GM19240 (cell line): Measurements from ENCODE around the gene OFD1.
A peak's percentile ranks its signal among the peaks of the same experiment; 100 is the strongest.

Source experiments
- DNase-seq: peaks from one replicate; pipeline ENCODE4 v3.0.0; 2011; ENCODE audit warnings: low spot score; ENCODE audit not compliant: insufficient read length

The OFD1 gene

DNA sequence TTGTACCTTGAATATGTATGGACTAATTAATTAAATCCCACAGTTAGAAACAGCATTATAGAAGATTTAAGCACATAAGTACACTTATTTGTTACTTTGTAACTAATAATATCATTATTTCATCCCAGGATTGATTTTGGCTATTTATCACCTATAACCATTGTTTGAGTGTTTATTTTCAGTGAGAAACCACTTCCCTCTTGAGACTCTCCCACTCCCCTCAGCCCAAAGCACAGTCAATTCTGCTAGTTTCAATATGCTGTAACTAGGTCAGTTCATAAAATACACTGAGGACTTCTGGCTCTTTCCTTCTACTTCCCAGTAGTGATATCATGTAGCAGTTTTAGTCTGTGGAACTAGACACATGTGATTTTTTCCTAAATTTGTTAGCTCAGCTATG is 16.3 kb downstream of the OFD1 start:
- DNase-seq, result no peak

DNA sequence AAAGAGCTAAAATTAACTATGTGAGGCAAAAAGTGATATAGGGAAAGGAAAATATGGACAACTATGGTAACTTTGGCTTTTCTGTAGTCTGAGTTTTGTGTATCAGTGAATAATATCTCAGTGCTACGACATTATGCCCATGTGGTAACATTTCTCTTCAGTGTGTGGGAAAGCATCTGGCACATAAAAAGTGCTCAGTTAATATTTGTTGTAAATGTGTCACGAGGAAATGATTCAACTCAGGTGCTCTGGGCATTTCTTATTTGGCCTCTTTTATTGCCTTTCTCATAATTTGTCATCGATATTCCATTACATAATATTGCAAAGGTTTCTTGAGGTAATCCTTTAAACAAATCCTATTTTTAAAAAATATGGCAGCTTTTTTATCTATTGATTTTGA is 17.6 kb downstream of the OFD1 start:
- no peak for DNase-seq

DNA sequence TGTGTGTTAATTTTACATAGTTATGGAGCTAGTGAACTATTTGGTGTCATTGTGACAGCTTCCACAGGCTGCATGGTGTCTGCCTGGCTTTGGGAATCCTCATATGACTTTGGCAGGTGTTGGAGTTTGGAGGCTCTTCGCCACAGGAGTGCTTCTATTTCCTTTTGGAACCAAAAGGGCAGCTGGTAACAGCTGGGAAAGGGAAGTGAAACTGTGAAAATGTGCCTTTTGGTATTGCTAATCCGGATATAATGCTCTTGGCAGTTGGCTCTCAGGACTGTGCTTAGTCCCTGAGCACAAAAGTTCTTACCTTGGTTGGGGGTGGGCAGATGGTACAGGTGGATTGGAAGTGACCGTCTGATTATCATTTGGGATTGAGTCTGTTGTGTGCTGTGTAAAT is 18.1 kb downstream of the OFD1 start:
- DNase-seq, result no peak

GRCh38 chrX:13754765-13755164 is 20.2 kb downstream of the OFD1 start:
- DNase-seq, result no peak

DNA sequence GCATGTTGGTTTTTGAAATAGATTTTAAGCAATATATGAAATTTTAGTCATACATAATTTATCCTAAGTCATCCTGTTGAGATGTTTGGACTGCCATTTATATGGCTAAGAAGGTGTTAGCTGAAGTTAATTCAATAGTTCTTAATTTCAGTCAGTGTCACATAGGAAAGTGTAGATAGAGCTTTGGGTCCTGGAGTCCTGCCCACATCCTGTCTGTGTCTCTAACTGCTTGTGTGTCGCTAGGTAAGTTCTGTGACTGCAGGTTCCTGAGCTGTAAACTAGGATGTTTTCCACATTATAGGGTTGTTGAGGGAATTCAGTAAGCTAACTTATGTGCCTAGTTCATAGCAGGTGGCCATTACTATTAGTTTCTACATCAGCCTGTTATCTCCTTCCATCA is 20.7 kb downstream of the OFD1 start:
- DNase-seq, result no peak

- DNase-seq, result no peak
Measured at GRCh38 chrX:13756381-13756780, 21.8 kb downstream of the OFD1 start.

GRCh38 chrX:13759152-13759718 is 24.7 kb downstream of the OFD1 start:
- DNase-seq, result no peak

DNA sequence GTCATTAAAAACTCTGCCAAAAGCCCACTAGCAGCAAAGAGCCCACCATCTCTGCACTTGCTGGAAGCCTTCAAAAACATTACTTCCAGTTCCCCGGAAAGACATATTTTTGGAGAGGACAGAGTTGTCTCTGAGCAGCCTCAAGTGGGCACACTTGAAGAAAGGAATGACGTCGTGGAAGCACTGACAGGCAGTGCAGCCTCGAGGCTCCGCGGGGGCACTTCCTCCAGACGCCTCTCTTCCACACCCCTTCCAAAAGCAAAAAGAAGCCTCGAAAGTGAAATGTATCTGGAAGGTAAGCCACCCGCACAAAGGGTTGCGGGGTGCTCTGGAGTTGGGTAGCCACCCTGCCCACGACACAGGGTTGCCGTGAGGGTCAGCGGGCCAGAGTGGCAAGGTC is 25.9 kb downstream of the OFD1 start:
- no peak for DNase-seq

DNA sequence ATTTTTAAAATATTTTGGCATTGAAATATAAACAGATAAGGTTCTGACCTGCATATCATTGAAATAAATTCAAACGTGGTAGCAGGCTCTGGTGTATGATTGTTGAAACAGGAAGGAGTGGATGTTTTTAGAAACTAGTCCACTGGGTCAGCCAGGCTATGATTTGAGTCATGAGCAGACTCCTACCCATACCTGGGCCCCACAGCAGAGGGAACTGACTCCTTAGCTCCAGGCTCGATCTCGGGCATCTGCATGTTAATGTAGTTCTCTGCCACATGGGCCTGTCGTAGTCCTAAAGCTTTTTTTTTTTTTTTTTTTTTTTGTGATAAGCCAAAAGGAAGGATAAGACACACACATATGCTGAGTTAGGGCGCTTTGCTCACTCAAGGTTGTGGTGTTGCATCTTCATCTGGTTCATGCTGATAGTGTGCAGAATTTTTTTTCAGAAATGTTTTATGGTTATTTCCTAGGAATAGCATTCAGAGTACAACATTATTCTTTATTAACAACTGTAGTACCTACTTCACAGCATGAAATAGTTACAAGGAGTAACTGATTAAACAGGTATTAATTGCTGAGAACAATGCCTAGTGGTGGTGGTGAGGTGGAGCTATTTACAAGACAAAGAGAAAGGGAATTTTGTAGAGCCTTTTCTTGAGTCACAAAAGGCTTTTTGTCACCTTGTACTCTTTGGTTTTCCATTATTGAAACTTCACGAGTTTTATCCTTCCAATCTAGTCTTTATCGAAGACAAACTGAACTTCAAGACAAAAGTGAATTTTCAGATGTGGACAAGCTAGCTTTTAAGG is 27.3 kb downstream of the OFD1 start:
- peak; percentile 13 for DNase-seq

- DNase-seq, result no peak
Measured at GRCh38 chrX:13763489-13763888, 28.9 kb downstream of the OFD1 start.

DNA sequence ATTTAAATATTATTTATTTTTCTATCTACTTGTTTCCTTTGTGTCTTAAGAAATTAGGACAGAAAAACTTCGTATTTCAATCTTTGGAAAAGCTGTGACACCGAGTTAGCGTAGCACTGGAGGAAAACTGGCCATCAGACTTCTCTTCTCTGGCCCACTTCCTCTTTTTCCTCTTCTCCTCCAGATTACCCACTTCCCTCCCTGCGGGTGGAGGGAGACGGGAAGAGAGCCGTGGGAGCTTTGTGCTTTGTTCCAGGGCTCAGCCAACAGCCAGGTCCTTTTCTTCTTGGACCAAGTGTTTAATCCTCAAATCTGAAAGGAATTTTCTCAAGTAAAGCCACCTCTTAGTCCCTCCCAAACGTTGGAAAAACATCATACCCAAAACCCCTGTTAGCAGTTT is 29.7 kb downstream of the OFD1 start:
- DNase-seq, result no peak

DNA sequence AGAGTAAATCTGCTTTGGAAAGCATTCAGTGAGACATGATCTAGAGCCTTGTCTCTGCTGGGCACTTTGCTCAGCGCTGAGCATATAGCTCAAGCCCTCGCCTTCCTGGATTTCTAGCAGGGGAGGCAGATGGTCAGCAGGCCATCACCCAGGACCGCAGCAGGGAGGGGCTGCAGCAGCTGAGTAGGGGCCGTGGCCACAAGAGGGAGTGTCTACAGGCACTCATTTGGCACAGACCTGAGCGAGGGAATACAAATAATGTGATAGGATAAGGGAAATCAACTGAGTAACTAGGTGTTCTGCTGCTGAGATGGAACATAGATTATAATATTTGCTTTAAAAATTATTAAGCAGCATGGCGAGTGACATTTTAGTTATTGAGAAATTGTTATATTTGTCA is 30.2 kb downstream of the OFD1 start:
- no peak for DNase-seq

GRCh38 chrX:13768939-13769338 is 34.4 kb downstream of the OFD1 start:
- DNase-seq, result no peak

GRCh38 chrX:13770013-13770535 is 35.5 kb downstream of the OFD1 start:
- DNase-seq, result no peak

DNA sequence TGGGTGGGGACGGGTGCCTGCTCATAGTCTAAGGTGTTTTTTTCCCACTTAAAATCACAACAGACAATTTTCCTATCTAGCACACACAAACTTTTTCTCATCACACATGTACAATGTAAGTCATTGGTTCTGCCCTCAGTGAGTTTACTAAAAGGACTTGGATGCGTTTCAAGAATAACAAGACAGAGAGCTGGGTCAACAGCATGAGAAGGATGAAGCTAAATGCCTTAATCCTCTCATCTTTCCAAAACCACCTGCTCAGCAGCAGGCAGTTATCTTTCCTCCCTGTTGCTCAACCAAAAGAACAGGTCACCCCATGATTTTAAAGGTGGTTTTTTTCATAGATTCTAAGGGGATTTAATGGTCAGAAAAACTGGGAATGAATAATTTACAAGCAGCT is 40.1 kb downstream of the OFD1 start:
- DNase-seq, result no peak

DNA sequence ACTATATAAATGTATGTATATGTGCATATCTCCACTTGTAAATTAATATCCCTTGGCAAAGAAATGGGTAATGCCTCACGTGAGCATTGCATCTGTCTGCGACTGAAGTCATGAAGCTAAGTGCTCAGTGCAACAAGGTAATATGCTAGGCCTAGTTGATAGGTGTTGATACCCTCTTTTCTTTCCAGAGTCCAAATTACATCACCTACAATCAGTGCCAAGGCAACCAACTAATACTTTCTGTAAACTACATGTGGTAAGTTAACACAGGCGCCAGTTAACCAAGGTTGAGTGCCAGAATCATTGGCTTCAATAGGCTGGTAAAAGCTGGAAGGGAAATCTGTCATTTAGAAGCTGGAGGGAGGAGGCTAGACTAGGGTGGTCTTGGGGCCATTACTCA is 41.3 kb downstream of the OFD1 start:
- no peak for DNase-seq

DNA sequence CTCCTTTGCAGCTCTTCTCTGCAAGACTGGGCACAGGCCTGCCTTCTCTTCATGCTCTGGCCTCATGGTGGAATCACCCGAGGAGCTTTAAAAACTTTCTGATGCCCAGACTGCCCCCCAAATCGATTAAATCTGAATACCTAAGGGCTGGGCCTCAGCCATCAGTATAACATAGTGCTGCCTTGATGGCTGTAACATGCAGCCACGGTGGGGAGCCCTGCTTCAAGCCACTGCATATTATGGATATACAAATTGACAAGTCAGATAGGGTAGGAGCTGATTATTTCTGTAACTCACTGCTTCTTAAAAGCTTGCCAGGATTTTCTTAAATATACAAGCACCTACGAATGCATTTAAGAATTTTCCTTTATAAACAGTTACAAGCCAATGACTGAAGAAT is 41.8 kb downstream of the OFD1 start:
- no peak for DNase-seq

DNA sequence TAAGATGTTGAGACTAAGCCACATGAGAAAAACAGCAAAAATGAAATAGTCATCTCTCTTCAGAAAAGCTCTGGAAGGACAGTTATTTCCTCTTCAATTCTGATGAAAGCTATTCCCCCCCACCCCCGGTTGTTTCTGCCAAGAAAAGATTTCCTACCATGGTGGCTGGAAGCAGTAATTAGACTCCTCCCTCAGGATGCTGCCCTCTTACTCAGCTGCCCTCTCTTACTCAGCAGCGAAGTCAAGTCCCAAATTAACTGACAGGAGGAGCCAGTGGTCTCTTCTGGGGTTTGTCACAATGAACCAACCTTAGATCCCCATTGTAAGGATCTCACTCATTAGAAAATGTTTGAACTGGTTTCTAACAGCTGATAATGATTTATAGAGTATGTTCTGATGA is 44.4 kb downstream of the OFD1 start:
- DNase-seq, result no peak

GRCh38 chrX:13780868-13781427 is 46.4 kb downstream of the OFD1 start:
- DNase-seq, result no peak

DNA sequence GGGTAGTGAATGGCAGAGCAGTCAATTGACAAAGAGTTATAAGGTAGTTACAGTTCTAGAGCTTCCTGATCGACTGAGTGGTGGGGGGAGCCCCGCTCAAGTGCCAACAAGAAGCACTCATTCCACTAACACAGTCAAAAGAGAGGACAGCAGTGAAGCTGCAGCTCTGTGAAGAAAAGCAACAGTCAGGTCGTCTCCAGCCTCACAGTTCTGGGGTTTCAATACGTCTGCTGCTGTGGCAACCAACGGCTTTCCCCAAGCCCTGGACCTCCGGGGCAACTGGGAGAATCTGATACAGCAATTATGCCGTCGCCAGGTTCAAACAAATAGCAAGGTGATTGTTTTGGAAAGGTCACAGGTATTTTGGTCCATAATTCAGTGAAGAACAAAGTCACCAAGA is 51.5 kb downstream of the OFD1 start:
- no peak for DNase-seq

DNA sequence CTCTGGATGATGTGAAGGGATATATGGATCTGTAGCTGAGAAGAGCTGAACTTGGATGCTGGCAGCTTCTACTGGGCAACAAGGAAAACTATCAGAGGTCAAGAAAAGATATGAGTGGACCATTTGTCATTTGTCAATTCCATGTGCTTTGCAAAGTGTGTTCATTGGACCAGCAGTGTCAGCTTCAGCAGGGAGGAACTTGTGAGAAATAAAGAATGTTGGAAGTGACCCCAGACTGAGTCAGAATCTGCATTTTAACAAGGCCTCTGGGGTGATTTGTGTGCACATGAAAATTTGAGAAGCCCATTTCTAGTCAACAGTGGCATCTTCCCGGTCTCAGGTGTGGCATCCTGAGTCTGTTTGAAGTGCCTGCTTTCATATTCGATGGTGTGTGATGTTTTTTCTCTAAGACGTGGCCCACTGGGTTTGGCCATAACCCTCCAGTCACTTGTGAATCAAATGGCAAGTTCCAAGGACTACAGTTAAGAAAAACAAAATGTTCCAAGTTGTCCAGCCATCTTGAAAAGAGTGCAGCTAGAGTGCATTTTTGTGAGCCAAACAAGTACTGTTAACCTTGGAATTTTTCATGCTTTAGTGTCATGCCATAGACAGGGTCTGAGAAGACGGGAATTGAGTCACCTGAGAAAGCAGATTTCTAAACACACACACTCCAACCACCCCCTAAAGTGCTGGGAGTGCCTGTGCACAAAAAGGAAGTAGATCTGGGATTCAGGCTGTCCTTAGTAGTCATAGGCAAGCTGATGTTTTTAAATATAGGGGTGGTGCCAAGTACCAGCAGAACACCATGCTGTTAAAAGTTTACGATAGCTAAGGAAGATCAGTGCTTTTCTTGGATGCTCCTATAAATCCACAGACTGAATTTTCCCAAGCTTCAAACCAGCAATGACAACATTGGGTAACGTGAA is 55.9 kb downstream of the OFD1 start:
- DNase-seq, result no peak

DNA sequence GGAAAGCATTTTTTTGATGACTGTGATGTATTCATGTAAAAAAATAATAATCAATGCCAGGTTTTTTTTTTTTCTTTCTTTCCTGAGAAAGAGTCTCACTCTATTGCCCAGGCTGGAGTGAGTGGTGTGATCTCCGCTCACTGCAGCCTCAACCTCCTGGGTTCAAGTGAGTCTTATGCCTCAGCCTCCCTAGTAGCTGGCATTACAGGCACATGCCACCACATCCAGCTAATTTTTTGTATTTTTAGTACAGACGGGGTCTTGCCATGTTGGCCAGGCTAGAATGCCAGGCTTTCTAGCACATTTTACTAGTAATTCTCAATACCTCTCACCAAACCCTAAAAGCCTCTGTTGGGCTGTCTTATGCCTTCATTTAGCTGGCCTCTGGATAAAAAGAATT is 56.6 kb downstream of the OFD1 start:
- no peak for DNase-seq
